HuH-7.5 (cell line): Measurements from ENCODE around the gene SLC19A1.

Experiments
- DNase-seq: peaks from one replicate; pipeline ENCODE4 v3.0.0; 2011; ENCODE audit warnings: low spot score

Gene SLC19A1

DNA sequence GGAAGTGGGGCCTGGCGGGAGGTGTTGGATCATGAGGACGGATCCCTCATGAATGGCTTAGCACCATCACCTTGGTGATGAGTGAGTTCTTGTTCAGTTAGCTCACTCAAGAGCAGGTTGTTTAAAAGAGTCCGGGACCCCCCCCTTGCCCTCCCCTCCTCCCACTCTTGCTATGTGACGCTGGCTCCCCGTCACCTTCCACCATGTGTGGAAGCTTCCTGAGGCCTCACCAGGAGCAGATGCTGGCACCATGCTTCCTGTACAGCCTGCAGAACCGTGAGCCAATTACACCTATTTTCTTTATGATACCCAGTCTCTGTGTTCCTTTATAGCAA, 3.0 kb upstream of the SLC19A1 start:
- DNase-seq: no peak

DNA sequence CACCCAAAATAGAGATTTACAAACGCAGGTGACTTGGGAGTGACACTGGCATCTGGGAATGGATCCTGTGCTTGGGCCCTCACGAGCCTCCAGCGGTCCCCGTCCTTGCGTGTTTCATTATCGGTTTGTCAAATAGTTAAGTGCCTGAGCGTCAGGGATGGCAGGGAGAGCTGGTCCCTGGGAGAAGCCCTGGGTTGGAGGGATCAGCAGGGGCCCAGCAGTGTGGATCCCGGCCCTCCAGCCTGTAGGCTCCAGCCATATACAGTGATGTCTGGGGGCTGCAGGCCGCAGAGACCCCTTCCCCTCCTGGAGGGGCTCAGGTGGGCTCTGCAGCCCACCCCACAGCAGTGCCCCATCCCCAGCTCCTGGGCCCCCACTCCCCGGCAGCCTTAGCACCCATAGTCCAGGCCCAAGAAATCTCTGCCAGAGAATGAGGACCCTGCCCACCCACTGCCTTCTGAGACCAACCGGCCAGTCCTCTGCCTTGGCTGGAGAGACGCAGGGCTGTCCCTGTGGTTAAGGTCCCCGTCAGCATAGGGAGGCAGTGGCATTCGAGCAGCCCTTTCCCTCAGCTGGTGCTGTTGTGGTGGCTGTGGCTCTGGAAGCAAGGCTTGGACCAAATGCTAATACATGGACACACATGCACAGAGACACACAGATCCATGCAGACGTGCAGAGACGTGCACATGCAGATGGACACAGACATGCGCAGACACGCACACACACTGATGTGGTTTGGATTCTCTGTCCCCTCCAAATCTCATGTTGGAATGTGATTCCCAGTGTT, 2.4 kb upstream of the SLC19A1 start:
- no peak for DNase-seq

DNA sequence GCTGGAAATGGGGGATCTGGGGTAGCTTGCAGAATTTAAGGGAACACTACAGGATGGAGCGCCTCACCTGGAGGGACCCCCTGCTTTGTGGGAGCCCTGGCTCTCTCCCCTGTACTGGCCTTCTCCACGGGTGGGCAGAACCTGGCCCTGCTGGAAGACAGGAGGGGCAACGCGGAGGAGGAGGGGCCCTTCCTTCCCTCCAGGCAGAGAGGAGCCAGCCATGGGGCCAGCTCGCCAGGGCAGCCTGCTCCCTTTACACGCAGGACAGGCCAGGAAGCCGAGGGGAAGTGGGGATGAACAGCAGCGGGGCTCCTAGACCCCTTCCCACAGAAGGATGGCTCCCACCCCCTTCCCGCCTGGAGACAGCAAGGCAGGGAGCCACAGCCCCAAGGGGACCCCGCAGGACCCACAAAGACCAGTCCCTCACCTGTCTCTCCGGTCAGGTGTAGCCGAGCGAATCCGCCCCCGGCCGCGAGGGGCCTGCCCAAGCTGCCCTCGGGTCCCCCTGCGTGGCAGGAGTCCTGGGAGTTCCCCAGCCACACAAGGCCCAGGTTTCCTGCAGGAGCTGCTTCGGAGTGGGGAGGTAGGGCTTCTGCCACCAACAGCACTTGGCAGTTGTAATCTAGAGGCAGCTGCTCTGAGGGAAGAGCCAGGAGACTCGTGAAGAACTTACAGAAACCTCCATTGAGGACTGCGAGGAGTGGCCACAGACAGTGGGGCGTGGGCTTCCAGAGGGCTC, 1.6 kb upstream of the SLC19A1 start:
- no peak for DNase-seq

DNA sequence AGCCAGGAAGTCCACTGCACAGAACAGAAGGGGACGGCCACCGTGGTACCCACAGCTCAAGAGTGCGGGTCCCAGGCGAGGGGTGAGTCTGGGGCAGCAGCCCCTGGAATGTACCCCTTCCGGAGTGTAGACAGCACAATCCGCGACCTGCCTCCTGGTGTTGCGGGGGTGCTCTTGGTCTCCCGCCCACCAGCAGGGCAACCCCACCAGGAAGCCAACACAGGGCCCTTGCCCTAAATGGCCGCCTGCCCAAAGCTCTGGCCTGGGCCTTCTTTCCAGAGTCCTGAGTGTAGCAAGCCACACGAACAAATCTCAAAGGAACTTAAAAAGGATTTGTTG, 1.1 kb upstream of the SLC19A1 start:
- no peak for DNase-seq

DNA sequence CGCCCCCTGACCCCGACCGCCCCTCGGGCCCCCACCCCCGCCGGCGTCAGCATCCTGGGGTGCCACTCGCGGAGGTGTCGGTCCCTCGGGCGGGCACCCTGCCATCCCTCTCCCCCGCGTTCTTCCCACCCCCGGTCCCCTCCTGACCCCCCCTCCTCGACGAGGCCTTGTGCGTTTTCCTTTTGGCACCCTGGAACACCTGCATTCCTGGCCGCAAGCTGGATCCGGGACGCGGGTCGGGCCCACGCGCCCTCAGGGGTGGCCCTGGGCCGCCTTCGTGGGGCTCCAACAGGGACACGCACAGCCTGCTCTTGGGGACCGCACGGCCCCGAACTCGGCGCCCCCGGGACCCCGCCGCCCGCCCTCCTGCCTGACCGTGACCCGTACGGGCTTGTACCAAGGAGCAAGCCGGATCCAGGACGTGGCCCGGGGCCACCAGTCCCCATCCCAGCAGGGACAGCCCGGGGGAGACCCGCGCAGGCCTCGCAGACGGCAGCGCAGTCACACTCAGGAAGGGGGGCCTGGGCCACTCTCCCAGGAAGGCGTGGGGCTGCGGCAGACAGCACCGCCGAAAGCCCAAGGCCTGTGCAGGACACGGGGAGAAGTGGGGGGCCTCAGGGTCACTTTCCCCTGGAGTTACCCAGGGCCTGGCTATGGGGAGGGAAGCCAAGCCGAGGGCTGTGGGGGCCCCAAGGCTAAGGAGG, 579 bp upstream of the SLC19A1 start:
- DNase-seq: no peak

DNA sequence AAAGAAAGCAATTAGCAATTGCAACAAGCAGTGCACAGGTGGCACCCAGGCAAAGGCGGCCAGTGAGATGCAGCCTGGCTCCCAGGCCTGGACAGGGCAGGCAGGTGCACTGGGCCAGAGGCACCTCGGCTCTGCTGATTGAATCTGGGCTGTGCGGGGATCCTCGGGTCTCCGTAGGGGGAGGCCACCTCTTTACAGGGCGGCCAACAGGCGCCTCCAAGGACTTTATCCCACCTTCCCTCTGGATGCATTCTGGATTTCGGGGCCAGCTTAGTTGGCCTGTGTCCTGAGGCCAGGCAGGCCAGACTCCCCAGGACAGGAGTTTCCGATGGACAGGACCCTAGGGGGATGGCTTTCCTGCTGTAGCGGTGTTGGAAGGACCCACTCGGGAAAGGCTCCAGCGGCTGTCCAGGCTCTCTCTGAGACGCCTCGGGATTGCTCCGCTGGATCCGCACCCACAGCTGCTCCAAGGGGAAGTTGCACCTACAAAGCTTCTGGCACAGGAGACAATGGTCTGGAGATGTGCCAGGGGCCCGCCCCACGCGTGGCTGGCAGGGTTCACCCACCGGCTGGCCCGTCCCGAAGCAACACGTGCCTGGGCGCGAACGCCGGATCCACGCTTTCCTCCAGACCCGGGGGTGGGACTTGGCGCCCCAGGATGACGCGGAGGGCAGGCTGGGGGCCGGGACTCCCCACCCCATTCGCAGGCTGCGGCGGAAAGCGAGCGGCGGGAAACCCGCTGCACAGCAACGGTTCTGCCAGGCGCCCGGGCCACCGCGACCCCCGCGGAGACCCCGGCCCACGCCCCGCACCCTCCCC, 810 bp downstream of the SLC19A1 start:
- peak; percentile 95 for DNase-seq

DNA sequence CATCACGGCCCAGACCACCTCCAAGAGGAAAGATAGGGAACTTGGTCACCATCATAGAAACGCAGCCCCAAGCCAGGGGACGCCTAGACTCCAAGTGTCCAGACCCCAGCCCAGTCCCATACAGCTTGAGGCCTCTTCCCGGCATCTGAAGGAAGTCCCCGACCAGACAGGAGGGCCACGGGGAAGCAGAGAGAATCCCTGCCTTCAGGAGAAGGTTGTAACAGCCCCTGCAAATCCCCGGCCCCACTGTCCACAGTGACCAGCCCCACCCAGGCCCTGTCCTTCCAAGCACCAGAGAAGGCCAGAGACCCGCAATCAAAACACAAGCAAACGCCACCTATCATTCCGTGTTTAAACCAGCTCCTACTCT, 1.7 kb downstream of the SLC19A1 start:
- DNase-seq: no peak

DNA sequence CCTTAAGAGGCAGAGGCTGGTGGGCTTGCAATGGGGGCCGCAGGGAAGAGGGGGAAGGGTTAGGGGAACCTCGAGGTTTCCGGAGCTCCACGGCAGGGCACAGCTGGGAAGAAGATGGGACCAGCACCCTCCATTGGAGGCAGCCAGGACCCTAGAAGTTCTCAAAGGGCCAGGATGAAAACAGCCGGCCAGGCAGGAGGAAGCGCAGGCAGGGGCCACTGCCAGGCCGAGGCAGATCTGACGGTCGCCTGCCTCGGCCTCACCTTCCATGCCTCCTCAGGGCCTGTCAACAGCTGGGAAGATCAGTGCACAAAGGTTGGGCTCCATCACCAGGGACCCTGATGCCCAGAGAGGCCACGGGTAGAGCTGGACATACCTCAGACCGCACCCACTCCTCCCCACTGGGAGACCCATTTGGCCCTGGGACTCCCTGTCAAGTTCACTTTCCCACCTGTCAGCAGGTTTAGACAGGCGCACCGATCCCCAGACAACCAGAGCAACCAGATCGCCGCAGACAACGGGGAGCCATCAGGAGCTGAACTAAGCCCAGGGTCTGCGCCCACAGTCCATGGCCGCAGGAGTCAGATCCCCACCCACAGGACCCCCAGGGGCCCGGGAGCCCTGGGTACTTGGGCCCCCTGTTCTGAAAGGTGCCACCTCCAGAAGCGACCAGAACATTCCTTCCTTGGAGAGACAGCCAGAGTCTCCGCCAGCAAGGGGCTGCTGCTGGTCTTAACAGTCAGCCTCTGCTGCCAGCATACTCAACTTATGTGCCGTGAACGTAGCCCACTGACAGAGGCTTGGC, 2.2 kb downstream of the SLC19A1 start:
- DNase-seq: no peak

DNA sequence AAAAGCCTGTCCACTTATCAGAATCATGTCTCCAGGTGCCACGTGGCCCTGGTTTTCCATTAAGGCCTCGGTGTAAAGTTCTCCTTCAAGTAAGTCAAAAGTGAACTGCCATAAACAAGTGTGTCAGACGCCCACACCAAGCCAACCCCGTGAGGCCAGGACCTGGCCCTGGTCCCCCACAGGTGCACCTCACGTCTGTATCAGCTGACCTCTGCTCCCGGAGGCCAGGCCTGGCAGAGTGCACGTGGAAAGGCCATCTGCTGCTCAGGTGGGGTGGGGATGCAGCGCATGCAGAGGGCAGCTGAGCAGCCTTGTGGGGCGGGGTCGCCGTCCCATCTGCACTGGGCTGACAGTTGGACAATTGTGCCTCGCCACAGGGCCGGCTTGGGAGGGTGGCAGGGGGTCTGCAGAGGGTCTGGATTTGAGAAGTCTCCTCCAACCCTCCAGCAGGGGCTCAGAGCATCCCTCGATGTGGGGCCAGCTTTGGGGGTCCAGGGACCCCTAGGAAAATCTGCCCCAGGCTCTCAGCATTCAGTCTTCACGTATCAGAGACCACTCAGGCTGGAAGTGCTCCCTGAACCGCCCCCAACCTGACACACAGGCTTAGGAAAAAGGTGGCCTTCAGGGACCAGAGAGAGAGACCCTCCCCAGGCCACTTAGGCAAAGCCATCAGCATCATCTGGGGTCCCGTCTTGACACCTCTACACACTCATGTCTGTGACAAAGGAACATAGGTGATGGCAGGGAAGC, 3.0 kb downstream of the SLC19A1 start:
- DNase-seq: no peak

DNA sequence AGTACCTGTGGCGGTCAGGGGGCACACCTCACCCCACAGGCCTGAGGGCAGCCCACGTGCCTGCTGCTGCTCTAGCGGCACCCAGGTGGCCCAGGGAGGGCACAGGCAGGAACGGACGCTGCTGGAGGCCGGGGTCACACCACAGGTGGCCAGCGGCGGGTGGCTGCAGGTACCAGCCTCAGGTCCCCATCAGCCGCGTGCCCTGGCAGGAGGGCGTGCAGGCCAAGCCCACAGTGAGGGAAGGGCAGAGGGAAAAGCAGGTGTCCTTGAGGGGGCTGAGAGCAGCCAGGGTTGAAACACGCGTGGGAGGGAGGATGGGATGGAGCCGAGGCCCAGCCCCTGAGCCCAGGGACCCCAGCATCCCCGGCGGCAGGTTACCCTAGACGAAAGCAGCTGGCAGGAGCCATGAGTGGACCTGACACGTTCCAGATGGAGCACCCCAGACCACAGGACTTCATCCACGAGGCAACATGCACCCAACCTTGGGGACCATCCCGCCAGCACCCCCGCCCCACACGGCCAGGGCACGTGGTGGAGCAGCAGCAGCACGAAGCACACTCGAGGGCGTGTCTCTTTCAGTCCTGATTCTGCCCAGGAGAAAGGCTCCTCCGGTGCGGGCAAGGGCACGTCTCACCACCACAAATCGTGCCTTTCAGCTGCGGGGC, 3.7 kb downstream of the SLC19A1 start:
- no peak for DNase-seq

DNA sequence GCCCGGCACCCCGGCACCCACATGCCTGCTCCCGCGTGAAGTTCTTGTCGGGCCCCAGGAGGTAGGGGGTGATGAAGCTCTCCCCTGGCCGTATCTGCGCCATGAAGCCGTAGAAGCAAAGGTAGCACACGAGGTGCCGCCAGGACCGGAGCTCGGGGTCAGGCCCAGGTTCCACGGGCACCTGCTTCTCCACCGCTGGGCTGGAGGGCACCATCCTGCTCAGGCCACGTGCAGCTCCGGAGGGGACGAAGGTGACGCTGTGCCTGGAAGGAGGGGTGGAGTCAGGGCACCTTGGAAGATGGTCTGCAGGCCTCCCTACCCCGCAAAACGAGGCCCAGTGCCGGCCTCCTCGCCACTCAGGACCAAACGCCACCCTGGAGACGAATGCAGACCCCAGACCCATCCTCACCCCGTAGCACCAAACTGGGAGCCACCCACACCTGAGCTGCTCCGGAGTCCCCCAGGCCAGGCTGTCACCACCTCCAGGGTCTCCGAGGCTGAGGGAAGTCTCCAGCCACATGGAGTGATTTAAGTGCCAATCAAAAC, 4.4 kb downstream of the SLC19A1 start:
- DNase-seq: no peak

DNA sequence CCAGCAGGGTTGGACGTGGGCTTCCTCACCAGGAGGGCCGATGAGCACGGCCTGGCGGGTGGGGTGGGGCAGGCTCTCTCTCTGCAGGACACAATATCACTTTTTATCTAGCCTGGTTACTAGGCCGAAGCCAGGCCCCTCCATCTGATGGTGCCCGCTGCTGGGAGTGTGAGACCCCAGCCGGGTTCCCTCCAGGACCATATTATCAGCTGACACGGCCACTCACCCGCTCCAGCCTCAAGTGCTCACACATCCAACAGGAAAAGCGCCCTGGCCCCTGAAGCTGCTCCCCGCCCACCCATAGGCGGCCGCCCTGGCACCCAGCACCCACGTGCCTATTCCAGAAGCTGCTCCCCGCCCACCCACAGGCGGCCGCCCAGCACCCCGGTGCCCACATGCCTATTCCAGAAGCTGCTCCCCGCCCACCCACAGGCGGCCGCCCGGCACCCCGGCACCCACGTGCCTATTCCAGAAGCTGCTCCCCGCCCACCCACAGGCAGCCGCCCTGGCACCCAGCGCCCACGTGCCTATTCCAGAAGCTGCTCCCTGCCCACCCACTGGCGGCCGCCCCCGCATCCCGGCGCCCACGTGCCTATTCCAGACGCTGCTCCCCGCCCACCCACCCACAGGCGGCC, 5.0 kb downstream of the SLC19A1 start:
- no peak for DNase-seq

DNA sequence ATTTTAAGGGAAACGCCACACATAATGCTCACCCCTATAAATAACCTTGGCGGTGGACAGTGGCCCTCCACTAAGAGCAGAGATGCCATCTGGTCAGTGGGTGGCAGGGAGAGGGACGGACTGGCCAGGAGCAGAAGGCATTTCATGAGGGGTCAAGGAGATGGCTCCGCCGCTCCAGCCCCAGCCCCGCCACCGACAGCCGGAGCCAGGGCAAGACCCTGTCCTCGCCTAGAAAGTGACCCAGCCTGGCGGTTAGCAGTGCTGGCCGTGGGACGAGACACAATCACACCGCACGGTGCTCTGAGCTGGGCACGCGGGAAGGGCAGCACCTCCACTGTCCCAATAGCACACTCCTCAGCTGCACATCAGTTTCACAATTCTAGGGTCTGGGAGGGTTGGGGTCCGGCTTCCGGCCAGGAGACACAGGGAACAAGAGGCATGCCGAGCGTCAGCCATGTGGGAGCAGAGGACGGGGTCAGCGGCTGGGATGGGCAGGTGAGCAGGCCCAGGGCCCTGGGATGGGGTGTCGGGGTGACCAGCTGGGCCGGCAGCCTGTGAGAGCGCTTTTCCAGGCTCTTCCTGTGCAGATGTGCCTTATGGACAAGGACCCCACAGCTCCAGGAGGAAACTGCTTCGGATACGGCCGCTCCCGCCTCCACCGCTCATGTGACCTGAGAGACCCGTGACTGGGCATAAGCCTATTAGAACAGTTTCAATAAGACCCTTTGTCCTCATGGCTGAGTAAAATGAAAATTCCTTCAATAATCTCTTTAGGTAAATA, 5.7 kb downstream of the SLC19A1 start:
- DNase-seq: no peak

DNA sequence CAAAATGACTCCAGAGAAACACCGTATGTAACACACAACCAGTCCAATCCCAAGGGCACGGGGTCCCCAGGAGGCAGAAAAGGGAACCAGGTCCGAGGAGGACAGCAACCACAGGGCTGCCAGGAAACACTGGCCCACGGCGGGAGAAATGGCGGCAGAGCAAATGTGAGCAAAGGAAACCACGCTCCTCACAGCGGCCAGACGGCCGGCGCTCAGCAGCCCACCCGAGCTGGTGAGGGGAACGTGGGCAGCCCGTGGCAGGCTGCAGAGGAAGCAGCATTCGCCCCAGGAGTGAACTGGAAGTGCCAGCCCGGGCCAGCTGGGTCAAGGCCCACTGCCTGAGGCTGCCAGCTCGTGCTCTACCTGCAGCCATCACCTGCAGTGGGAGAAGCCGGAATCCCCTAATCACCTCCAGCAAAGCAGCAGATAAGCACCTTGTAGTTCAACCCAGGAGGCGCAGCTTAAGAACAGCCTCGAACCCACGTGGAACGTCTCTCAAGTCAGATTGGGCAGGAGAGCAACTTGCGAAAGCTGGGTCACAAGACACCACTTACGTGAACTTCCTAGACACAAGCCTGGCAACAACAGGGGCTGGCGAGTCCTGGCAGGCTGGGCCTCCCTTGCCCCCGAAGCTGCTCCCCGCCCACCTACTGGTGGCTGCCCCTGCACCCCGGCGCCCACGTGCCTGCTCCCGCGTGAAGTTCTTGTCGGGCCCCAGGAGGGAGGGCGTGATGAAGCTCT, 6.7 kb downstream of the SLC19A1 start:
- no peak for DNase-seq

DNA sequence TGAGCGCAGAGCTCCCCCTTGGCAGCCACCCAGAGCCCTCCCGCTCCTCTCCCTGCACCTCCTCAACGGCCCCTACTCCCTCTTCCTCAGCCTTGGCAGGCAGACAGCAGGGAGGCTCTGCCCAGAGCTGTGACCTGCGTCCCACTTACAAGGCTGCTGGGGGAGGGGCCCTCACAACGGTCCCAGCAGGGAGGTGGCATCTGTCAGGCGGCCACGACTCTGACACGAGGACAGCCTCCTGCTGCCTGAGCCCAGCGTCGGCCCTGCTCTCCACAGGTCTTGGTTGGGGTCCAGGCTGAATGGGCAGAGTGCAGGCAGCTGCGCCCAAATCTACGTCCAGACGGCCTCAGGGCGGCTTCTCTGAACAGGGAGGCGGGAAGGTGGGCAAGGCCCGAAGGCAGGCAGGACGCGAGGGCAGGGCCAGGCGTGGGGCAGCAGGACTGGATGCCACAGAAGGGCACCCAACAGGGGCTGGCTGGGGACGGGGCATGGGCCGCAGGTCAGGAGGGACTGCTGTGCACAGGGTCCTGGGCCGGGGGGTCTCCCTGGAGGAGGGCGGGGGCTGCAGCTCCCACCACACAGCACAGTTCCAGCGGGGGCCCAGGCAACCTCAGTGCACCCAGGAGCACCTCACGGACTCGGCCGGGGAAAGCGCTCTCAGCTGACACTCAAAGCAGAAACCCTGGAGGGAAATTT, 7.5 kb downstream of the SLC19A1 start:
- DNase-seq: no peak

DNA sequence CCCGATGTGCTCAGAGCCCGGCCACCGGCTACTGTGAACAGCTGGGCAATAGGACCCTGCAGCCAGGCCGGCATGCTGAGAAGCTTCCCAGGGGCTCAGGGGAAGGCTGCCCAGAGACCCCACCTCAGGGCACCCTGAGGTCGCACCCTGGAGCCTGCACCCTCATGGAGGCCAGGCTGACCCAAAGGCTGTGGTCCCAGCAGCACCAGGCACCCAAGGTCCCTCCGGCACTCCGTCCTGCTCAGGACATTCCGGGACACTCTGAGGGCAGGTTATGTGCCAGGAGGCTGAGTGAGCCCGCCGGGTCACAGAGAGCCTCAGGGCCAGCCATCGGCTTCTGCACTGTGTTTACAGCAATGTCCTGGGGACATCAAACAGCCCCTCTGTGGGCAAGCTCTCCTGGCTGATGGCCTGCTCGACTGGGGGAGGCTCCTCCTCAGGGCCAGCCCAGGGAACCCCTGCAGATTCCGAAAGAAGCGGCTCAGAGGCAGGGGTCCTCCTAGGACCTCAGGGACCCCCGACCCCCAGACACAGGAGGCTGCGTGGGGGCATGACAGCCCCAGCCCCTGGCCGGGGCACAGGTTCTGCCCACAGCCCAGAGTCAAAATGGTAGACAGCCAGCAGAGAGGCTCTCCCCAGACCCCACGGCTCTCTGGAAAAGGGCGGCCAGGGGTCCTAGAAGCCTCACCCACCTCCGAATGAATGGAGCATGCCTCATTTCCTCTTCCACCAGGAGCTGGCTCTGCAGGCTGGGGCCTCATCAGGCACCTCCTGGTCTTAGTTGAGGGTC, 8.2 kb downstream of the SLC19A1 start:
- DNase-seq: no peak
